Measurements from ENCODE around the gene HCFC1R1.

Gene HCFC1R1

GRCh38 chr16:3012246-3012645 lies 11.5 kb downstream of the HCFC1R1 start:
- H3K4me3 ChIP-seq (ENCODE audit: low read depth, low read length), result no peak overlapping the region
- no peak overlapping the region for H3K4ac ChIP-seq (ENCODE audit: low read depth, low read length)
- no peak overlapping the region for H3K9ac ChIP-seq (ENCODE audit: low read length)
- peaks cover 20% of the 10 kb centered on the region for H3K79me2 ChIP-seq (ENCODE audit: control insufficient read depth, insufficient read depth, low read length, poor library complexity)
- no peak overlapping the region for H4K12ac ChIP-seq (ENCODE audit: low read depth, low read length)
- peaks cover 45% of the 10 kb centered on the region for H3K79me1 ChIP-seq (ENCODE audit: low read length)
- peak overlapping the region; percentile 64 for H4K91ac ChIP-seq (ENCODE audit: low read depth, low read length)
- no peak overlapping the region for H4K8ac ChIP-seq (ENCODE audit: low read depth, low read length)
- H3K14ac ChIP-seq (ENCODE audit: low read length), result peak overlapping the region; percentile 36
- peaks cover 18 to 23% of the 10 kb centered on the region in 2 experiments for H3K36me3 ChIP-seq (ENCODE audit: control insufficient read depth in 1 of 2, insufficient read depth in 2 of 2, low read length in 2 of 2)
- peaks cover 3% of the 10 kb centered on the region for H3K9me3 ChIP-seq (ENCODE audit: insufficient read depth, low read depth, low read length)
- no peak overlapping the region for H3K23ac ChIP-seq (ENCODE audit: low read length)
- WGBS (ENCODE audit: extremely low coverage, insufficient coverage, insufficient read length), result no CpG with 5 or more reads among the region's 19 CpGs
- peak overlapping the region; percentile 24 for H3K4me2 ChIP-seq (ENCODE audit: low read length)
- H2AFZ ChIP-seq (ENCODE audit: insufficient read depth, low read length, poor library complexity), result no peak overlapping the region
- H3K27ac ChIP-seq (ENCODE audit: low read depth, low read length), result no peak overlapping the region
- H2BK5ac ChIP-seq (ENCODE audit: low read depth, low read length, poor library complexity), result no peak overlapping the region
- peaks cover 49 to 72% of the 10 kb centered on the region in 2 experiments for H3K4me1 ChIP-seq (ENCODE audit: control insufficient read depth in 1 of 2, insufficient read depth in 2 of 2, low read length in 2 of 2)
- H2AK5ac ChIP-seq (ENCODE audit: low read length), result peak overlapping the region; percentile 55
- peak overlapping the region; percentile 29 for H2BK120ac ChIP-seq (ENCODE audit: insufficient read depth, low read length, poor library complexity)
- peak overlapping the region; percentile 55 for H2BK12ac ChIP-seq (ENCODE audit: low read length)
- no peaks in the 10 kb centered on the region for H3K27me3 ChIP-seq (ENCODE audit: insufficient read depth, low read length)
- peak overlapping the region; percentile 42 for H3K18ac ChIP-seq (ENCODE audit: low read length)
- DNase-seq, result no peak

- peak overlapping the region; percentile 71 for H3K14ac ChIP-seq (ENCODE audit: low read length)
- H3K4me2 ChIP-seq (ENCODE audit: low read length), result peak overlapping the region; percentile 51
Measured at GRCh38 chr16:3010510-3010909, 13.2 kb downstream of the HCFC1R1 start.

GRCh38 chr16:3009568-3010390 lies 14.0 kb downstream of the HCFC1R1 start:
- WGBS (ENCODE audit: extremely low coverage, insufficient coverage, insufficient read length), result no CpG with 5 or more reads among the region's 21 CpGs
- Histone ChIP-seq H3K27ac (ENCODE audit: low read depth, low read length) (peak overlapping the region; percentile 100), H3K79me2 (ENCODE audit: control insufficient read depth, insufficient read depth, low read length, poor library complexity) (peaks cover 9% of the 10 kb centered on the region), H4K12ac (ENCODE audit: low read depth, low read length) (no peak overlapping the region), H3K4me3 (ENCODE audit: low read depth, low read length) (no peak overlapping the region), H3K4ac (ENCODE audit: low read depth, low read length) (peak overlapping the region; percentile 41), H3K4me1 (ENCODE audit: control insufficient read depth in 1 of 2, insufficient read depth in 2 of 2, low read length in 2 of 2) (peaks cover 54 to 73% of the 10 kb centered on the region in 2 experiments), H2AK5ac (ENCODE audit: low read length) (peak overlapping the region; percentile 49), H3K79me1 (ENCODE audit: low read length) (peaks cover 45% of the 10 kb centered on the region), H4K91ac (ENCODE audit: low read depth, low read length) (peak overlapping the region; percentile 98), H3K36me3 (ENCODE audit: control insufficient read depth in 1 of 2, insufficient read depth in 2 of 2, low read length in 2 of 2) (peaks cover 7% of the 10 kb centered on the region in 2 experiments), H3K4me2 (ENCODE audit: low read length) (peak overlapping the region; percentile 67), H3K9ac (ENCODE audit: low read length) (no peak overlapping the region), H4K8ac (ENCODE audit: low read depth, low read length) (peak overlapping the region; percentile 90), H3K9me3 (ENCODE audit: insufficient read depth, low read depth, low read length) (no peaks in the 10 kb centered on the region), H3K23ac (ENCODE audit: low read length) (no peak overlapping the region), H2AFZ (ENCODE audit: insufficient read depth, low read length, poor library complexity) (no peak overlapping the region), H3K27me3 (ENCODE audit: insufficient read depth, low read length) (no peaks in the 10 kb centered on the region), H2BK12ac (ENCODE audit: low read length) (peak overlapping the region; percentile 80), H2BK5ac (ENCODE audit: low read depth, low read length, poor library complexity) (peak overlapping the region; percentile 98), H3K18ac (ENCODE audit: low read length) (peak overlapping the region; percentile 73), H3K14ac (ENCODE audit: low read length) (peak overlapping the region; percentile 94), H2BK120ac (ENCODE audit: insufficient read depth, low read length, poor library complexity) (peak overlapping the region; percentile 87)
- DNase-seq, result peak; percentile 96 to 98

More at GRCh38 chr16:3010510-3010909, 13.2 kb downstream of the HCFC1R1 start:
- Histone ChIP-seq H3K9ac (ENCODE audit: low read length) (no peak overlapping the region), H4K8ac (ENCODE audit: low read depth, low read length) (peak overlapping the region; percentile 8), H3K4me3 (ENCODE audit: low read depth, low read length) (no peak overlapping the region), H4K12ac (ENCODE audit: low read depth, low read length) (no peak overlapping the region), H3K4me1 (ENCODE audit: control insufficient read depth in 1 of 2, insufficient read depth in 2 of 2, low read length in 2 of 2) (peaks cover 56 to 76% of the 10 kb centered on the region in 2 experiments), H2AFZ (ENCODE audit: insufficient read depth, low read length, poor library complexity) (no peak overlapping the region), H2BK120ac (ENCODE audit: insufficient read depth, low read length, poor library complexity) (peak overlapping the region; percentile 77), H2BK12ac (ENCODE audit: low read length) (peak overlapping the region; percentile 98), H3K79me1 (ENCODE audit: low read length) (peaks cover 45% of the 10 kb centered on the region), H3K18ac (ENCODE audit: low read length) (peak overlapping the region; percentile 55), H3K4ac (ENCODE audit: low read depth, low read length) (peak overlapping the region; percentile 25), H3K23ac (ENCODE audit: low read length) (no peak overlapping the region), H2BK5ac (ENCODE audit: low read depth, low read length, poor library complexity) (peak overlapping the region; percentile 84), H3K36me3 (ENCODE audit: control insufficient read depth in 1 of 2, insufficient read depth in 2 of 2, low read length in 2 of 2) (peaks cover 14 to 15% of the 10 kb centered on the region in 2 experiments), H3K9me3 (ENCODE audit: insufficient read depth, low read depth, low read length) (no peaks in the 10 kb centered on the region), H3K27ac (ENCODE audit: low read depth, low read length) (peak overlapping the region; percentile 94), H2AK5ac (ENCODE audit: low read length) (peak overlapping the region; percentile 93), H3K79me2 (ENCODE audit: control insufficient read depth, insufficient read depth, low read length, poor library complexity) (peaks cover 9% of the 10 kb centered on the region), H3K27me3 (ENCODE audit: insufficient read depth, low read length) (no peaks in the 10 kb centered on the region), H4K91ac (ENCODE audit: low read depth, low read length) (peak overlapping the region; percentile 86)
- no peak for DNase-seq
- no CpG with 5 or more reads among the region's 8 CpGs for WGBS (ENCODE audit: extremely low coverage, insufficient coverage, insufficient read length)

- Histone ChIP-seq H3K14ac (ENCODE audit: low read length) (peak overlapping the region; percentile 78), H3K9ac (ENCODE audit: low read length) (no peak overlapping the region), H3K9me3 (ENCODE audit: insufficient read depth, low read depth, low read length) (no peaks in the 10 kb centered on the region), H3K79me2 (ENCODE audit: control insufficient read depth, insufficient read depth, low read length, poor library complexity) (peaks cover 9% of the 10 kb centered on the region), H4K8ac (ENCODE audit: low read depth, low read length) (peak overlapping the region; percentile 72), H3K18ac (ENCODE audit: low read length) (peak overlapping the region; percentile 89), H3K4ac (ENCODE audit: low read depth, low read length) (peak overlapping the region; percentile 35), H2BK12ac (ENCODE audit: low read length) (peak overlapping the region; percentile 85), H3K27me3 (ENCODE audit: insufficient read depth, low read length) (no peaks in the 10 kb centered on the region), H2BK120ac (ENCODE audit: insufficient read depth, low read length, poor library complexity) (peak overlapping the region; percentile 87), H2AK5ac (ENCODE audit: low read length) (peak overlapping the region; percentile 89), H4K91ac (ENCODE audit: low read depth, low read length) (peak overlapping the region; percentile 98), H2AFZ (ENCODE audit: insufficient read depth, low read length, poor library complexity) (peak overlapping the region; percentile 10), H2BK5ac (ENCODE audit: low read depth, low read length, poor library complexity) (peak overlapping the region; percentile 98), H3K36me3 (ENCODE audit: control insufficient read depth in 1 of 2, insufficient read depth in 2 of 2, low read length in 2 of 2) (no peaks in the 10 kb centered on the region), H3K23ac (ENCODE audit: low read length) (no peak overlapping the region), H3K4me2 (ENCODE audit: low read length) (peak overlapping the region; percentile 45), H3K4me1 (ENCODE audit: control insufficient read depth in 1 of 2, insufficient read depth in 2 of 2, low read length in 2 of 2) (peaks cover 46 to 65% of the 10 kb centered on the region in 2 experiments), H3K4me3 (ENCODE audit: low read depth, low read length) (no peak overlapping the region), H4K12ac (ENCODE audit: low read depth, low read length) (peak overlapping the region; percentile 54), H3K27ac (ENCODE audit: low read depth, low read length) (peak overlapping the region; percentile 100), H3K79me1 (ENCODE audit: low read length) (peaks cover 45% of the 10 kb centered on the region)
- WGBS (ENCODE audit: extremely low coverage, insufficient coverage, insufficient read length), result no CpG with 5 or more reads among the region's 4 CpGs
- no peak for DNase-seq
Measured at GRCh38 chr16:3008690-3009037, 15.1 kb downstream of the HCFC1R1 start.
